K562 (cell line): Measurements from ENCODE around the gene WNT7A. TPM values are rescaled to one million over a fixed set of nuclear protein-coding genes. Genes with fewer than 3 reads are reported as not detected.

Experiments used
- CCAR2 ChIP-seq: fragments of 200-400 bp; formaldehyde crosslinking; IDR thresholded peaks from 2 replicates; pipeline ENCODE4 v1.6.1; 2017; ENCODE audit warnings: mild to moderate bottlenecking, low read depth, low read length
- CTBP1 ChIP-seq: fragments of 450-650 bp; IDR thresholded peaks from 2 replicates; pipeline ENCODE4 v1.6.1; 2016; ENCODE audit warnings: borderline replicate concordance
- ETV5 ChIP-seq: sonication (generic); formaldehyde crosslinking; IDR thresholded peaks from 2 replicates; pipeline ENCODE4 v1.4.0; 2020; ENCODE audit warnings: low read depth, mild to moderate bottlenecking, missing genetic modification reagents
- HNRNPK ChIP-seq: fragments of 200-400 bp; formaldehyde crosslinking; IDR thresholded peaks from one replicate; pipeline ENCODE4 v1.6.1; 2018; ENCODE audit warnings: mild to moderate bottlenecking, low read depth, low read length; ENCODE audit not compliant: poor library complexity, severe bottlenecking
- MTA2 ChIP-seq: fragments of 450-650 bp; IDR thresholded peaks from 2 replicates; pipeline ENCODE4 v1.6.1; 2016; ENCODE audit warnings: low read depth
- TEAD4 ChIP-seq, 2 experiments: sonication (generic) in 1 of 2; formaldehyde crosslinking in 1 of 2; IDR thresholded peaks; 2 replicates each; pipeline versions ENCODE4 v1.6.1 to v1.8.0; 2012 to 2022; ENCODE audit warnings: borderline replicate concordance in 1 of 2, inconsistent platforms in 1 of 2, low read length in 1 of 2, mild to moderate bottlenecking in 1 of 2, missing genetic modification reagents in 1 of 2
- YY1 ChIP-seq, 3 experiments: IDR thresholded peaks; 2 replicates each; pipeline ENCODE4 v1.6.1; 2011; ENCODE audit warnings: low read length in 2 of 3, mild to moderate bottlenecking in 2 of 3, moderate library complexity in 2 of 3, borderline replicate concordance in 1 of 3, control low read depth in 1 of 3, low read depth in 1 of 3; ENCODE audit not compliant: insufficient read depth in 3 of 3, insufficient replicate concordance in 2 of 3, control insufficient read depth in 1 of 3, insufficient read length in 1 of 3; ENCODE audit errors: extremely low read depth in 1 of 3
- ZNF3 ChIP-seq: fragments of 250-450 bp; sonication (Bioruptor Pico); IDR thresholded peaks from 2 replicates; pipeline ENCODE4 v1.5.0; 2021; ENCODE audit warnings: mild to moderate bottlenecking, moderate library complexity
- ZNF408 ChIP-seq: fragments of 250-450 bp; sonication (Bioruptor Pico); IDR thresholded peaks from 2 replicates; pipeline ENCODE4 v1.4.0; 2020; ENCODE audit warnings: low read depth, mild to moderate bottlenecking, moderate library complexity
- ZNF589 ChIP-seq: fragments of 200-800 bp; sonication (Bioruptor generic); IDR thresholded peaks from 2 replicates; pipeline ENCODE4 v1.6.1; 2016; ENCODE audit warnings: low read depth, missing genetic modification characterization, missing compliant biosample characterization
- ZSCAN32 ChIP-seq: fragments of 450-650 bp; formaldehyde crosslinking; IDR thresholded peaks from 2 replicates; pipeline ENCODE4 v1.4.0; 2020; ENCODE audit warnings: mild to moderate bottlenecking, moderate library complexity
- polyA plus RNA-seq, 8 experiments: library from polyadenylated mRNA; depleted of rRNA in 4 of 8; stranded (reverse) in 5 of 8; unstranded in 3 of 8; fragments of >200 nt; fragmentation: Nextera tagmentation in 2 of 8; fragmentation: Illumina TruSeq in 1 of 8; extraction: Ambion mirVana in 2 of 8; extraction: Trizol in 1 of 8; gene quantifications; 2 replicates each; pipeline versions ENCODE4 v1.2.1 to v1.2.3, GENCODE V29; 2011 to 2014; ENCODE audit warnings: inconsistent platforms in 1 of 8, missing spikeins in 1 of 8
- total RNA-seq, 7 experiments: library from RNA; depleted of rRNA in 6 of 7; stranded (reverse); fragments of >200 nt in 6 of 7; fragmentation: Illumina TruSeq in 2 of 7; extraction: Trizol in 2 of 7; gene quantifications; 2 replicates each; pipeline versions ENCODE4 v1.2.1 to v1.2.3, GENCODE V29; 2011 to 2021; ENCODE audit warnings: low replicate concordance in 1 of 7

Gene WNT7A
- total and polyA plus RNA-seq, 9 of the 15 experiments (the other 6 are each of a cell fraction or from before 2014, with no cell fraction given) = 0.03 TPM; not detected in 8

GRCh38 chr3:13896473-13897154 lies 16.7 kb upstream of the WNT7A start (continued):
- 0 out of 2 replicates have a peak, but pooled peaks have one; percentile 33 for TF ChIP-seq TEAD4 (IDR thresholded peaks at IDR 0.05; ENCODE audit: low read length)
- no peak for TF ChIP-seq TEAD4 (CRISPR knock-in tag; IDR thresholded peaks at IDR 0.05; ENCODE audit: borderline replicate concordance)
- TF ChIP-seq YY1 (IDR thresholded peaks at IDR 0.05; ENCODE audit: borderline replicate concordance in 1 of 3, control insufficient read depth in 1 of 3, extremely low read depth in 1 of 3, insufficient read depth in 3 of 3, insufficient read length in 1 of 3, insufficient replicate concordance in 2 of 3, low read depth in 1 of 3, low read length in 2 of 3) = peak; percentile 12 to 91 (median 73)
- TF ChIP-seq CCAR2 = no peak
- 0 out of 2 replicates have a peak, but pooled peaks have one; percentile 31 for TF ChIP-seq ETV5
- TF ChIP-seq MTA2 = no peak
- TF ChIP-seq ZNF589 (CRISPR knock-in tag) = no peak
- TF ChIP-seq ZNF3 (CRISPR knock-in tag) = 0 out of 2 replicates have a peak, but pooled peaks have one; percentile 38
- no peak for TF ChIP-seq HNRNPK
- TF ChIP-seq ZNF408 (CRISPR knock-in tag) = no peak
- TF ChIP-seq CTBP1 = peak; percentile 48; the same call in 1 of the 2 replicates
- no peak for TF ChIP-seq ZSCAN32 (CRISPR knock-in tag)
